Inferior parietal cortex (tissue), 1 donor: ENCODE data around the gene EPG5.

Experiments used
- DNase-seq: peaks from one replicate; pipeline ENCODE4 v3.0.0-alpha.2; 2016; ENCODE audit errors: extremely low spot score

The EPG5 gene

DNA sequence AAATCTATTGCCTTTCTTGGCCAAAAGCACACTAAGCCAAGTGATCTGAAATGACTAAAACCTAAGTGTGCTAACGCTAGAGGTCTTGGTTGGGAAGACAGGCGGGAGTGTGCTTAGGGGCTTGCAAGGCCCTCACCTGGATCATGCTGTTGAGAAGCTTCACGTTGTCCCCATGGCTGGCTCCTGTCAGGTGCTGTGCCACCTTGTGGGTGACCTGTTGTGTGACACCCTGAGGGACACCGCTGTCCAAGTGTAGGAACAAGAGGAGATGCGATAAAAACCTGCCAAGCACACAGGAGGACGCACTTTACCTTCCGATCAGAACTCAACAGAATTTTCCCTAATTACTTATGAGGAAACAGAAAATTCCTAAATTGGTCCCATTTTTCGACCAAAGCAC is 50.8 kb downstream of the EPG5 start:
- no peak for DNase-seq

GRCh38 chr18:45913276-45913675 is 53.9 kb downstream of the EPG5 start:
- DNase-seq: no peak

- peak; percentile 12 for DNase-seq
Observed at GRCh38 chr18:45910405-45911023, 56.6 kb downstream of the EPG5 start.

DNA sequence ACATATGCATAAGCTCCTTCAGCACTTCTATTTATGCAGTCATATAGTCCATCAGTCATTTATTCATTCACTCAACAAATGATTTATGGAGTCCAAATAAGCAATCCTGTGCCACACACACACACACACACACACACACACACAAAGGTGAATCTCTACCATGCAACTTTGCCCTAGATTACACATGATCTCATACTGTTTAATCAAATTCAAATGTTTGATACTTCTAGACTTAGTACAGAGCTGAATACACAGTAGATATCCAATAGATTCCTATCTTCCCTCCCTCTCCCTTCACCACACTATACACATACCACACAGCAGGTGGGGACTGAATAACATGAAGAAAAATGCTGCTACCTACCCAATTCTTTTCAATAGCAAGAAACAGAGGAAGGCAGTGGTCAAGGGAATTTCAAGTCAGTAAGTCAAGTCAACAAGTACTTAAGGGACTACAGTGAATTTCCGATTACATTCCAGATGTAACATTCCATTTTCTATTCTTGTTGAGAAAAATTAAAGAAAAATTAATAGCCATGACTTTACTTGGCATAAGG is 65.4 kb downstream of the EPG5 start:
- DNase-seq: no peak

DNA sequence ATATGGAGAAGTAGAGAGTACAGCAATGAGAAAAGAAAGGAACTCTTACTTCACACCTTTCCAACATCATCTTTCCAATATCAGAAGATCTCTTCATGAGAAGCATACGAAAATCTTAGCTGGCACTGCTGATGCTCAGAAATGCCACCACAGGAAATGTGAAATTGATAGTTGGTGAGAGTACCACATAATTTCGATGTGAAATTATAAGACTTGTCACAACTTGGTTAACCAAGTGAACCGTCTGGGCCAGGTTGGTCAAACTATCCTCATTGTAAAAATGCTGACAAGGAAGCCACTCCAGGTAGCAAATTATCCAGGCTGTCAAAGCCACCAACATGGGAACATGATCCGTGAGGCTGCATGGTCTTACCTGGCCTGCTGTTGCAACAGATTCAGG is 66.5 kb downstream of the EPG5 start:
- no peak for DNase-seq

- no peak for DNase-seq
Observed at GRCh38 chr18:45896991-45897390, 70.1 kb downstream of the EPG5 start.

DNA sequence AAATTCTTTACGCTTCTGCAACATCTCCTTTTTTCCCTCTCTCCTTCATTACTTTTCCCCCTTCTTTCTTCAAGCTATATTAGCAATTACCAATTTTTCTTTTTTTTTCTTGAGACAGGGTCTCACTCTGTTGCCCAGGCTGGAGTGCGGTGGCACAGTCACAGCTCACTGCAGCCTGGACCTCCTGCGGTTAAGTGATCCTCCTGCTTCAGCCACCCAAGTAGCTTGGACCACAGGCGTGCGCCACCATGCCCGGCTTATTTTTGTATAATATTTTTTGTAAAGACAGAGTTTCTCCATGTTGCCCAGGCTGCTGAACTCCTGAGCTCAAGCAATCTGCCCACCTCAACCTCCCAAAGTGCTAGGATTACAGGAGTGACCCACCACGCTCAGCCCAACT is 70.7 kb downstream of the EPG5 start:
- DNase-seq: no peak

DNA sequence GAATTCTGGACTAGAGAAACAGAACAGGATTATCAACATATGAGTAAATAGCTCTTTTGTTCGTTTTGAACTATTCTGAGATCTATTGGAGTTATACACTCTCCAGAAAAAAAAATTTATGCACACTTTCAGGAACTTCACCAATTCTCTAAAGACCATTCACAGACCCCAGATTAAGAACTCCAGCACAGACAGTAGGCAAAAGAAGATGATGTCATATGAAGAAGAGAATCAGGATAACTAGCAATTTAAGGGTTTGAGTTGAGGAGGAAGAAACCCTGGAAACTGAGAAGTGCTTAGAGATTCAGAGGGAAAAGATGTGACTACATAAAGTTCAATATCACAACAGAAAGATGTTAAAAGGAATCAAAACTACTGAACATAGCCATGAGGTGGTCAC is 71.8 kb downstream of the EPG5 start:
- no peak for DNase-seq

DNA sequence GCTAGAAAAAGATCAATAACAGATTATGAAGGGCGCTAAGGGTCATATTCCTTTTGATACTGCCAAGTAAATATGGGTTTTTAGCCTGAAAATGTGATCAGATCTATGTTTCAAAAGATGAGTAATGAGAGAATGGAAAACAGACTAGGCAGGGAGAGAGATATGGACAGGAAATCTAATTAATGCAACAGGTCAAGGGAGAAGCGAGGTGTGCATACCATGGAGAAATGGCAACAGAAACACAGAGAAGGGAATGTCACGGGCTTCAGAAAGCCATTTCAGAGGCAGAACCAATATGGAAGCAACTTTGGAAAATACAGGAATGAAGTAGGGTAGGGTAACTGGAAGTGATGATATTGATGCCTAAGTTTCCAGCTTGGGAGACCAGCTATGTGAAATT is 72.3 kb downstream of the EPG5 start:
- DNase-seq: no peak

- DNase-seq: no peak
Observed at GRCh38 chr18:45891806-45892205, 75.3 kb downstream of the EPG5 start.

DNA sequence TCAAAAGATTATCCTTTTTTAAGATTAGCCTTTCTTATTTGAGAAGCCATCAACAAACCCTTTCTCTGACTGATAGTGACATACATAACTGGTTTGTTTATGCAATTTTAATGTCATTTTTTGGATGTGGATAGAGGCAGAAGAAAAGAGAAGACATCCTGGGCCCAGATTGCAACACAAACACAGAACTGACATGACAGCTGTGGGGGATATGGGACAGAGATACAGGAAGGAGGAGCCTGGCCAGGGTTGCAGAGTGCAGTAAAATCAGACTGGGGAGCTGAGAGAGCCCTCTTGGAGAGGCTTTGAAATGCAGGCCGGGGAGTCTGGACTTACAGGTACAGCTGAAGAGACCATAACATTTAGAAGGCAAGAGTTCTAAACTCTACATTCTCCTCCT is 76.5 kb downstream of the EPG5 start:
- DNase-seq: no peak

GRCh38 chr18:45889419-45890064 is 77.6 kb downstream of the EPG5 start:
- no peak for DNase-seq

- no peak for DNase-seq
Observed at GRCh38 chr18:45887585-45887984, 79.5 kb downstream of the EPG5 start.

- no peak for DNase-seq
Observed at GRCh38 chr18:45880876-45881558, 86.1 kb downstream of the EPG5 start.

GRCh38 chr18:45879681-45880655 is 87.2 kb downstream of the EPG5 start:
- peak; percentile 69 for DNase-seq

- no peak for DNase-seq
Observed at GRCh38 chr18:45877403-45877802, 89.7 kb downstream of the EPG5 start.

GRCh38 chr18:45876161-45876560 is 91.0 kb downstream of the EPG5 start:
- no peak for DNase-seq

- DNase-seq: no peak
Observed at GRCh38 chr18:45874491-45875184, 92.5 kb downstream of the EPG5 start.

DNA sequence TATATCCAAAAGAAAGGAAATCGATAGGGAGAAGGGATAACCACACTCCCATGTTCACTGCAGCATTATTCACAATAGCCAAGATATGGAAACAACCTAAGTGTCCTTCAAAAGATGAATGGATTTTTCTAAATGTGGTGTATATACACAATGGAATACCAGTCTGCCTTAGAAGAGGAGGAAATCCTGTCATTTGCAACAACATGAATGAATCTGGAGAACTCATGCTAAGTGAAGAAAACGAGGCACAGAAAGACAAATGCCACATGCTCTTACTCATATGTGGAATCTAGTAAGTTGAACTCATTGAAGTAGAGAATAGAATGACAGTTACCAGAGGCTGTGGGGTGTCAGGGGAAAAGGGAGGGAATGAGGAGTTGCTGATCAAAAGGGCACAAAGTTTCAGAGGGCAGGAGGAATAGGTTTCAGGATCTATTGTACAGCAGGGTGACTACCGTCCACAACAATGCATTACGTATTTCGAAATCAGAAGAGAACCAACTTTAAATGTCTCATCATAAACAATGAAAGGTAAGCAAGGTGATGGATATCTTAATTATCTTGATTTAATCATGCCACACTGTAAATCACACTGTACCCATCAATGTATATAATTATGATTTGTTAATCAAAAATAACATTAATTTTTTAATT is 95.6 kb downstream of the EPG5 start:
- no peak for DNase-seq

- no peak for DNase-seq
Observed at GRCh38 chr18:45870419-45870818, 96.7 kb downstream of the EPG5 start.

DNA sequence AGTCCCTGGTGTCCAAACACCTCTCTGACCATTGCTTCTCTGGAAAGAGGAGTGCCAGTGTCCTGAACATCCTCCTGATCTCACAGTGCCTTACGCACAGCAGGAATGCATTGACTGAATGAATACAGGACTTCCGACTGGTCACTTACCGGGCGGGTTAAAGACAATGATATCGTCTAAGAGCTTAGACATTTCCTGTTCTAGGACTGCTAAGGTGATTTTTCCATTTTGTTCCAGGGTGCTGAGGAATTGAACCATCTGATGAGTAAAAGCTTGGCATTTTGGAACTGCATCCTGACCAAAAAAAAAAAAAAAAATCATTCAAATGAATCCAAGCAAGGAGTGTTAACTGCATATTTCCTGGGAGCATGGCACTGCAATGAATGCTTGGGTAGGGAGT is 101.7 kb downstream of the EPG5 start:
- no peak for DNase-seq
